GM03348 (cell line): ENCODE data around the gene GPSM3.
"Not testable (repeated sequence)": the region's sequence is repeated elsewhere in the genome, so short reads cannot be mapped to it uniquely, and the experiment has no call there.

Source experiments
- DNase-seq: peaks from one replicate; pipeline ENCODE4 v3.0.0; 2012; ENCODE audit warnings: low spot score

GPSM3 gene, protein sequence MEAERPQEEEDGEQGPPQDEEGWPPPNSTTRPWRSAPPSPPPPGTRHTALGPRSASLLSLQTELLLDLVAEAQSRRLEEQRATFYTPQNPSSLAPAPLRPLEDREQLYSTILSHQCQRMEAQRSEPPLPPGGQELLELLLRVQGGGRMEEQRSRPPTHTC

DNA sequence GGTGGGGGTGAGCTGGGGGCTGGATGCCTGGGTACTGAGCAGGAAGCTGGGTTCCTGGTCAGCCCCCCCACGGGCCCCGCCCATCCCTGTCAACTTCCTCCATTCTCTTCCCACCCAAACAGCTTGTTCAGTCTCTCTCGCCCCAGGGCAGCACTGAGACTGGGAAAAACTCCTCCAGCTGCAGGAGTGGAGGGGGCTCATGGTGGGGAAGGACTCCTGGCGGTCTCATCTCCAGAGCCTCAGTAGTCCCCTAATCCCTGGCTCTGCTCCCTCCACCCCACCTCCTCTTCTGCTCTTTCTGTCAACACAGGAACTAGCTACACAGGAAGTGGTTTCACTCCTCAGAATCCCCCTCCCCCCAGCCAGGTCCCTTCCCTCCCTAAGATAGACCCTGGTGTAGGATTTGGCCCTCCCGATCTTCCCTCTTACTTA, at the start of gene GPSM3:
GPSM3 (minus strand) TSS at position 36 of the 432 bp plus-strand sequence. CDS start 130 bp downstream, outside the sequence.
- DNase-seq, result peak; percentile 47

DNA sequence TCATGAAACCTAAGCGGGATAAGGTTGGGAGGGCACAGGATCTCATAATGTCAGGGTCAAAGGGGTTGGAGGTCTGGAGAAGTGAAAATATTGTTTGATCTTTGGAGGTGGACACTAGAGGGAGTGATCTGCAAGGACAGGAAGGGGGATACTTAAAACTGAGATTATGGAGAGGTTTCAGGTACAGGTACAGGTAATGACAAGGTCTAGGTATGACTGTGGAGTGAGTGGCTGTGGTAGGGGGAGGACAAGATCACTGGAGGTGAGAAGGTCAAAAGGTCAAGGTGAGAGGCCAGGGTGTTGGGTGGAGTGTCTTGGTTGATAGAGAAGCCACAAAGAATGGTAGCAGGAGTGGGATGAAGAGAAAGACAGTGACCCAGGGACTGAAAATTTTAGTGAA, 48.2 kb upstream of the GPSM3 start:
- DNase-seq, result no peak

- no peak for DNase-seq
Measured at GRCh38 chr6:32239462-32239861, 47.0 kb upstream of the GPSM3 start.

DNA sequence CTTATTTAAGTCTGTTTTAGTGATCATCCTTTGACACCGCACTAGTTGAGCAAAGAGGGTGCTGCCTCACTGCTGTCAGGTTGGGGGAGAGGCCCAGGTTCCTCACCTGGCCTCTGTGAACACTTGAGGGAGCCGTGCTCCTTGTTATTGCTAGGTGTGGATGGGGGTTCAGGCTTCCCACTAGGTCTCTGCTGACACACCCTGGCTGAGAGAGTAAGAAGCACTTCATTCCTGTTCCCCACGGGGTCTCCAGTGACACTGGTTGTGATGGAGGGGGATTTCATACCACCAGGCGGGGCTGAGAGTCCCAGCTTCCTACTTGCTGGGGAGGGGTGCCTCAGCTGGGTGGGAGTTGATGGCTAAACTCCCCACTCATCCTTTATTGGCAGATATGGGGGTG, 42.5 kb upstream of the GPSM3 start:
- DNase-seq, result no peak

DNA sequence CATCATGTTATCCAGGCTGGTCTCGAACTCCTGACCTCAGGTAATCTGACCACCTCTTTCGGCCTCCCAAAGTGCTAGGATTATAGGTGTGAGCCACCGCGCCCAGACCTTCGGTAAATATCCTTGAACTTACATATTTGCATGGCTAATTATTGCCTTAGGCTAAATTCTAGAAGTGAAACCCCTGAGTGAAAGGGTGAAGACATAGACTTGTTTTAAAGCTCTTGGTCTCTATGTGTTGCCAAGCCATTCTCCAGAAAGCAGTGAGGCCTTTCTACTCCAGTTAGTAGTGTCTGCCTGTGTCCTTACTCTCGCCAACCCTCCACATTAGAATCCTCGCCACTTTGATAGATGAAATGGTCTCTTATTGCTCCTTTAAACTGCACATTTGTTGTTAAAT, 34.0 kb upstream of the GPSM3 start:
- no peak for DNase-seq

DNA sequence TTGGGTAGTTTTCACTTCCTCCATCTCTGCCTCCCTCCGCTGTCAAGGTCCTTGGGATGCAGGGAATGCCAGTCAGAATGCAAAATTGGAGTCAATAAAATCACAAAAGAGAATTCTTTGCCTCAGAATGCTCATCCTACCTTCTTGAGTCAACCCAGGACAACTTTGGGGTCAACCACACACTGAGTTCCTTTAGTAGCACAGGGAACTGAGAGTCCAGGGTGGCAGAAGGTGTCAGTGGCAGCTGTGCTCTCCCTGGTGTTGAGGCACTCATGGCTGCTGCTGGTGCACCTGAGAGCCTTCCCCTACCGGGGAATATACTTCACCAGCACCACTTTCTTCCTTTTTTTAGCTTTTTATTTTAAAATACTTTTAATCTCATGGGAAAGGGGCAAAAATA, 32.3 kb upstream of the GPSM3 start:
- DNase-seq, result no peak

GRCh38 chr6:32223258-32224235, 31.1 kb upstream of the GPSM3 start, which contains the start of gene NOTCH4:
Gene NOTCH4 (minus strand): TSS chr6:32224067. CDS start chr6:32223928, 139 bp downstream.
- no peak for DNase-seq

- DNase-seq, result no peak
Measured at GRCh38 chr6:32222333-32223230, 30.1 kb upstream of the GPSM3 start.

GRCh38 chr6:32220021-32220420, 27.6 kb upstream of the GPSM3 start:
- no peak for DNase-seq

GRCh38 chr6:32218167-32218566, 25.7 kb upstream of the GPSM3 start:
- DNase-seq, result no peak

DNA sequence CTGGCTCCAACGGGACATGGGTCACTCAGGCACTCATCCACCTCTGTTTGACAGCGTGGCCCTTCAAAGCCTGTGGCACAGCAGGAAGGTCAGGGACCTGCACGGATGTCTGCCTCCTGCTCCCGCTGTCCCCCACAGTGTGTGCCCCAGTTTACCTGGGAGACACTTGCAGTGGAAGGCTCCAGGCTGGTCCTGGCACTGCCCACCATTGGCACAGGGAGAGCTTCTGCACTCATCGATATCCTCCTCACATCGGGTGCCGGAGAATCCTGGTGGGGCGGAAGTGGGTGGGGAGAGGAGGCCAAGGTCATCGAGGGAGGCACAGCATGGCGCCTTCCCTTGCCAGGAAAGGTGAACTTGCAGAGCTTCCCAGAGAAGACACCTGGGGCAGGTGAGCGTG, 24.6 kb upstream of the GPSM3 start:
- no peak for DNase-seq

GRCh38 chr6:32216285-32216684, 23.8 kb upstream of the GPSM3 start:
- DNase-seq, result no peak

DNA sequence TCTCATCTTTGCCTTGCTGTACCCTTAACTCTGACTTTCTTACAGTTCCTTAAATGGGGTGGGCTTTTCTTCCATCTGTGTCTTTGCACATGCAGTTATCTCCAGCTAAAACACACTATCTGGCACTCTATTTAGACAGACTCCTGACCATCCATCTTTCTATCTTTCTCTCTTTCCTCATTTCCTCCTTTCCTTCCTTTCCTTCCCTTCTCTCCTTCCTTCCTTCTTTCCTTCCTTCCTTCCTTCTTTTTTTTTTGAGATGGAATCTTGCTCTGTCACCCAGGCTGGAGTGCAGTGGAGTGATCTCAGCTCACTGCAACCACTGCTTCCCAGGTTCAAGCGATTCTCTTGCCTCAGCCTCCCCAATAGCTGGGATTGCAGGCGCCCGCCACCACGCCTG, 23.2 kb upstream of the GPSM3 start:
- no peak for DNase-seq

DNA sequence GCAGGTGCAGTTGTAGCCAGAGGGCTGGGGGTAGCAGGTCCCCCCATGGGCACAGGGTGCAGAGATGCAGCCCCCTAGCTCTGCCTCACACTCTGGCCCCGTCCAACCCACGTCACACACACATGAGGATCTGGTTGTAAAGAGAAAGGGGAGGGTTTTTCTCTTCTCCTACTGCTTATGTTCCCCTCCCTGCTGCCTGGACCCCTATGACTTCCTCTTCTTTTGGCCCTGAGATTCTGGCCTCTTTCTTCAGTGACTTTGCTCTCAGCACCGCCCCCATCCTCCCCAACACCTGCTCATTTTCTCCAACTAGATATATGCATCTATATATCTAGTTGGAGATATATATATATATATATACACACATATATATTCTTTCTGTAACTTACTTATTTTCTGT, 21.7 kb upstream of the GPSM3 start:
- no peak for DNase-seq

- no peak for DNase-seq
Measured at GRCh38 chr6:32213649-32214048, 21.2 kb upstream of the GPSM3 start.

GRCh38 chr6:32212076-32212760, 19.8 kb upstream of the GPSM3 start:
- no peak for DNase-seq

- DNase-seq, result not testable (repeated sequence)
Measured at GRCh38 chr6:32211432-32211831, 19.0 kb upstream of the GPSM3 start.

DNA sequence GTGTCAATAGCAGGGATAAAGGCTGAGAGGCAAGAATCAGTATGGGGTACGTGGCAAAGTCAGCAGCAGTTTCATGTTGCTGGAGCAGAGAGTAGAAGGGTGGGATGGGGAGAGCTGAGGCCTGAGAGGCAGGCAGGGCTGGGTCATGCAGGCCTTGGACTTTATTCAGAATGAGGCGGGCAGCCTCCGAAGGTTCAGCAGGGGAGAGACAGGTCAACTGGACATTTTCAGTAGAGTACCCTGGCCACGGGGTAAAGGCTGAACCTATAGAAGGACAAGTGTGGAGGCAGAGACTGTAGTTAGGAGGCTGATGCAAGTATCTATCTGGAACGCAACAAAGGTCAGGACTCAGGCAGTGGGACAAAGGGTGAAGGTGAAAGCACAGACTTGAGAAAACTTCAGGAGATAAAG, 17.8 kb upstream of the GPSM3 start:
- no peak for DNase-seq

- DNase-seq, result no peak
Measured at GRCh38 chr6:32208996-32209395, 16.6 kb upstream of the GPSM3 start.

- no peak for DNase-seq
Measured at GRCh38 chr6:32204268-32204715, 11.8 kb upstream of the GPSM3 start.

DNA sequence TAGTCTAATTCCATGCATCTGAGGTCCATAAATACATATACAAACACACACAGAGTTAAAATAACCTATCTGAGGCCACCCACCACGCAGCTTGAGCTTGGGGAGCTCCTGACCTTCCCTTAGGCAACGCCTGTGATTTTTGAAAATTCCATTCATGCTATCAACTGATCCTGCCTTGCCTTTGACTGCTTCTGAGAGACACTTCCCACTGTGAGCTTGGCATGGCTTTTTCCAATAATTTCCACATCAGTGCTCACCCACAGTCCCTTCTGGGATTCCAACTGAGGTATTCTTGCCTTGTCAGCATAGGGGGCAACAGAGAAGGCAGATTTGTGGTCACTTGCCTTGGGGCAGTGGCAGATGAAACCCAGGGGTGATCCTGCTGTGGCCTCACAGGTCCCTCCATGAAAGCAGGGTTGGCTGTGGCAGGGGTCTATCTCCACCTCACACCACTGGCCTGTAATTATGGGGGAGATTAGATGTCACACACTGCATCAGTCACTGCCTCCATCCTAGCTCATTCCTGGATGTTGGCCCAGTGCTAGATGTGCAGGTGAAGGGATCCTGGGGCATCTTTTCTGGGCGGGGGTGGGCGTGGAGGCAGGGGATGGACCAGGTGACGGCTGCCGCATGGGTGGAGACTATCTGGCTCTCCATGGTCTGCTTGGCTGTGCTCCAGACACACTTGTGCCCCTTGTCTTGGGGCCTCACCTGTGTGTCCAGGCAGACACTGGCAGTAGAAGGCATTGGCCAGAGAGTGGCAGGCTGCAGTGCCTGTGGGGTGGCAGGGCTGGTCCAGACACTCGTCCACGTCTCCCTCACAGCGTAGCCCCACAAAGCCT, 11.2 kb upstream of the GPSM3 start:
- no peak for DNase-seq
